Colon (tissue), 2 donors: Measurements from ENCODE around the gene USP3.
"Not testable (repeated sequence)": the region's sequence is repeated elsewhere in the genome, so short reads cannot be mapped to it uniquely, and the experiment has no call there.

ENCODE experiments used
- FAIRE-seq: peaks from 2 replicates; lab custom pipeline; 2012; peaks lifted over from hg19 to GRCh38; lab: Jason Lieb, UNC
- donor health status: control.
- donor health status: control.

Gene USP3

GRCh38 chr15:63476229-63476632, 28.2 kb upstream of the USP3 start:
- FAIRE-seq: no peak

- FAIRE-seq: no peak
Observed at GRCh38 chr15:63478243-63478642, 26.1 kb upstream of the USP3 start.

GRCh38 chr15:63480441-63480821, 24.0 kb upstream of the USP3 start:
- FAIRE-seq: no peak

- FAIRE-seq: no peak
Observed at GRCh38 chr15:63481105-63481810, 23.1 kb upstream of the USP3 start.

GRCh38 chr15:63482874-63483323, 21.5 kb upstream of the USP3 start:
- FAIRE-seq: no peak

- no peak for FAIRE-seq
Observed at GRCh38 chr15:63483521-63484371, 20.6 kb upstream of the USP3 start.

- FAIRE-seq: no peak
Observed at GRCh38 chr15:63484433-63485186, 19.8 kb upstream of the USP3 start.

GRCh38 chr15:63487076-63487757, 17.2 kb upstream of the USP3 start:
- no peak for FAIRE-seq

GRCh38 chr15:63487758-63488397, 16.5 kb upstream of the USP3 start:
- FAIRE-seq: not testable (repeated sequence)

DNA sequence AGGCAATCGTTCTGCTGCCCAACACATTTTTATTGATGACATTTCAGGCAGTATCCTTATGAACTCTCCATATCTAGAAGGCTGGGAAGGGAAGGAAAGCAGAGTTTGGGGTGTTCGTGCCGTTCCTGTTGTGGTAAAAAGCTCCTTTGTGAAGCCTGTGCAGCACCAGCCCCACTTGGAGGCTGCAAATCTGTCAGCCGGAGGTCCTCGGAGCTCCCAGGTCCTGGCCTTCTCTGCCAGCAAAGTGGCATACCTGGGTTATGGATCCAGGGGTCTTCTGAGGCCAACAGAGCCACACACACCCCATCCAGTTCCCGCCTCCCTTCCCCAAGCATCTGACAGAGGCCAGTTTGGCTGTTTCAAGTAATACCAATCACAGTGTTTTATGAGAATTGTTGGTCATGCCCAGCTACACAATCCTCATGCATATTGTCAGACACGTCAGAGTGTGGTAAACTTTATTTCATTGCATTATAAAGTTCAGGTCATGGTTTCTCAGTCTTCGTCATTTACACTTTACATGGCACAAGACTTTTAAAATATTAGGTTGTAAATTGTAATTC, 15.9 kb upstream of the USP3 start:
- no peak for FAIRE-seq

GRCh38 chr15:63489352-63489751, 15.0 kb upstream of the USP3 start:
- FAIRE-seq: no peak

DNA sequence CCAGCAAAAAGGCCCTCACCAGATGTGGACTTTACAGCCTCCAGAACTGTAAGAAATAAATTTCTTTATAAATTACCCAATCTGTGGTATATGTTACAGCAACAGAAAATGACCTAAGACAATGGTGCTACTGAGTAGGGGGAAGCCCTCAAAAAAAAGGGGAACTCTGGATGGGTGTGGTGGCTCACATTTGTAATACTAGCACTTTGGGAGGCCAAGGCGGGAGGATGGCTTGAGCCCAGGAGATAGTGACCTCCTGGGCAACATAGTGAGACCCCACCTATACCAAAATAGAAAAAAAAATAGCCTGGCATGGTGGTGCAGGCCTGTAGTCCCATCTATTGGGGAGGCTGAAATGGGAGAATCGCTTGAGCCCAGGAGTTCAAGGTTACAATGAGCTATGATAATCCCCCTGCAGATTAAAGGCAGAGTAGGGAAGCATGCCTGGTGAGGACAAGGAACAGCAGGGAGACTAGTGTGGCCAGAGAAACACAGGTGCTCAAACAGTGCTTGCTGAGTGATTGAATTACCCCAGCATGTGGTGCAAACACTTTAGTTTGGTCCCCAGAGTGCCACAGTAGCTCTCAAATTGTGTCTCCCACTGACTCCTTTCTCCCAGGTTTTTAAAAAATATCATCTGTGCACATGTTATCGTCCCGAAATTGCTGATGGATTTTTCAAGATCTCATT, 13.9 kb upstream of the USP3 start:
- no peak for FAIRE-seq

GRCh38 chr15:63491116-63491827, 13.1 kb upstream of the USP3 start:
- FAIRE-seq: no peak

DNA sequence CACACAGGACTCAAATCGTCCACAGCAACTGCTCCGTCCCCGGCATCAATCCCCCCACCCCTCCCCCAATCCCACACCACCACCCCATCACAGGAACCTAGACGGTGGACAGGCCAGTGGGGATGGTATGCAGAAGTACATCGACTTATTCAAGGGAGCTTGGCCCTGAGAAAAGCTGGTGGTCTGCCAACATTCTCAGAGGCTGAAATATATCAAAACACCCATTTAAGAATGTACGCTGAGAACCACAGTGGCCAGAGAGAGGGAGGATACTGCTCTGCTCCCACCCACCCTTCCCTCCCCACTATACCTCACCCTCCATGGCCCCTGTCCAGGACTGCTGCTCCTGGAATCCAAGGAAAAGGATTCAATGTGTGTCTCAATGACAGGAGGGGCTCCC, 12.4 kb upstream of the USP3 start:
- no peak for FAIRE-seq

DNA sequence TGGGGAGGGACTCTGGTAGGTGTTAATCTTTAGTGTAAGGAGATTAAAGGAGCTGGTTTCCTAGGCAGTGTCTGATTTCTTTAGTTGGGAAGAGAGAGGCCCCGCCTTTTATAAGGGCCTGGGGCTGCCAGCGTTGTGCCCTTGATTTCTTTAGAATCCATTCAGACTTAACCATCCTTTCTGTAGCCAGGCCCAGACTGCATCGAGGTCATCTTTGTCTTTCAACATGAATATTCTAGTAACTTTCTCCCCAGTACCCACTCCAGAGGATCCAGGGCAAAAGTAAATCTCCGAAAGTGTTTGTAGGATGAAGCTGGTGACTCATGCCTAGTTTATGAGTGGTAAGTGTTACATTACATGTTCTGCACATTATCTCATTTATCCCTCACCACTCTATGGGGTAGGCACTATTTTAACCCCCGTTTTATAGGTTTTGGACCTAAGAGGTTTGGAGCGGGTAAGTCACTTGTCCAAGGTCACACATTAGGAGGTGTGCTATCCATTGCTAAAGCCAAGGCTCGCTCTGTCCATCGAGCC, 11.8 kb upstream of the USP3 start:
- no peak for FAIRE-seq

GRCh38 chr15:63493436-63493835, 11.0 kb upstream of the USP3 start:
- FAIRE-seq: no peak

GRCh38 chr15:63494408-63494807, 10.0 kb upstream of the USP3 start:
- no peak for FAIRE-seq

DNA sequence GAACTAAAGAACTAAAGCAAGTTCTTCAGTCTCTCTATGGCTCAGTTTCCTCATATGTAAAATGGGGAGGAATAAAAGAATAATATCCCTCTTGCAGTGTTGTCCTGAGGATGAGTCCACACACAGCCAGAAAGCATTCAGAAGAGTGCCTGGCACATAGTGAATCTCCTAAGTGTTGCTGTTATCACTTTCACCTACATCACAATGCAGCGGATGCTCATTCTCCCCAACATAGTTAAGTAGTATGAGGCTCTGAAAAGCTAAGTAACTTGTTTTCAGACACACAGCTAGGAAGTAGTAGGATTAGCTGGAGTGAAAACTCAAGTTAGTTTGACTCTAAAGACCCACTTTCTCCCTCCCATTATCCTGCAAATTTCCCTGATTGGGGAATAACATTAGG, 9.1 kb upstream of the USP3 start:
- no peak for FAIRE-seq

DNA sequence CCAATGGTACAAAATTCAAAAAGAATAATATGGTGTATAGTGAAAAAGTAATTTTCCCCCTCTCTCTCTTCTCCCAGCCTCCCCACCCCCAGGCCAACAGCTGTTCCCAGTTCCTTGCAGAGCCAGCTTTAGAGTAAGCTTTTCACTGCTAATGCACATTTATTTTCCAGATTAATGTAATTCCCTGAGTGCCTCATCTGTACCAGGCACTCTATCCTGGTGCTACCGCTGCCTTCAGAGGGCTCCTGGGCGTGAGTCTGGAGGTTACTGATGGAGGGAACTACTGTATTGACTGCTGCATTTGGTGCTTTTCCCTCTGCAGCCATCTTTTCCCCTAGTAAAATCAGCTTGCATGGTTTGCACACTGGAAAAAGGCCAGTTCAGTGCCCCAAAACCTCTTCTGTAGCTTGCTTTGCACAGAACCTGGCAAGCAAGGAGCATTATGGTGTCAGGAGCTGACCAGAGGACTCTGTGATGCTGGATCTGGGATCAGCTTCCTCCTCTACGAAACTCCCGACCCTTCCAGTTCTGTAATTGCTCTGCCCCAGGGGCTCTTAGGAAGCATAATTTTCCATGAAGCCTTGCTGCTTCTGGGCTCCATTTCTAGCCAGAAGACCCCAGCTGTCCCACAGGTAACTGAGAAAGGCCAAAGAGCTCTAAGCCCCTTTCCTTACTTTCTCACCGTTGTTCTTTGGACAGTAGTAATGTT, 8.5 kb upstream of the USP3 start:
- no peak for FAIRE-seq
